Germinal center (tissue), 1 donor: Measurements from ENCODE around the gene TAF9.
"Not testable (repeated sequence)": the region's sequence is repeated elsewhere in the genome, so short reads cannot be mapped to it uniquely, and the experiment has no call there.

Source experiments
- DNase-seq: peaks from one replicate; pipeline ENCODE4 v3.0.0; 2012; ENCODE audit warnings: mixed read lengths, low spot score

The TAF9 gene

DNA sequence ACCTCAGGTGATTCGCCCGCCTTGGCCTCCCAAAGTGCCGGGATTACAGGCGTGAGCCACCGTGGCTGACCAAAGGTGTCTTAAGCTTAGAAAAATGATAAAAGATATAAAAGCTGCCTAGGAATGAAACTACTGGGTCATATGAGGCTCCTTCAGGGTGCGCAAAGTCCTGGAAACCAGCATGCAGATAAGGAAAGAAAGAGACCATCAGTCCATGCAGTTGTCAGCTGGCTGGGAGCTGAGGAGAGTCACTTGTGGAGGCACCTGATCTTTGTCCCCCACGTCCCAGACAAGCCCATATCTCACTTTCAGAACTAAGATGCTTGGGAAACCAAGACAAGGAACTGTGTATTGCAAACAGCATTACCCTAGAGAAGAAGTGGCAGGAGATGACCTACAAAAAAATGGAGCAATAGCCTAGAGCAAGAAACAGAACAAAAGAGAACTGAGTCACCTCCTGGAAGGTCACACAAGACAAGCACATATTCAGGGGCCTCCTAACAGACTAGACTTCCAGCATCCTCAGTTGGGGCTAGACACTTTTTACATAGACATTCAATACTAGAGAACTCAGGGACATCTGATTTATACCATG is 33.9 kb downstream of the TAF9 start:
- DNase-seq, result no peak

DNA sequence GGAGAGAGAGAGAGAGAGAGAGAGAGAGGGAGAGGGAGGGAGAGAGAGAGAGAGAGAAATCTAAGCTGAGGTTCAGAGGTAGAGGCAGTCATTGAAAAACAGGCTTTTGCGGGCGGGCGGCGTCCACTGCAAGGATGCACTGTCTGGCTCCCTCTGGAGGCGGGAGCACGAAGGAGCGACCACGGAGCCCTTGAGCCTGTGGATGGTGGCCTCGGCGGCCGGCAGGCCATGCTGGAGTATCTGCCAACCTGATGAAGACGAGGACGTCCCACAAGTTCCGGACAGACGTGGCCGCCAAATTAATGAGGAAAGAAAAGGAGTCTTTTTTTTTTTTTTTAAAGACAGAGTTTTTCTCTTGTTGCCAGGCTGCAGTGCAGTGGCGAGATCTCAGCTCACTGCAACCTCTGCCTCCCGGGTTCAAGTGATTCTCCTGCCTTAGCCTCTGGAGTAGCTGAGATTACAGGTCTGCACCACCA is 34.5 kb downstream of the TAF9 start:
- DNase-seq, result peak; percentile 69

DNA sequence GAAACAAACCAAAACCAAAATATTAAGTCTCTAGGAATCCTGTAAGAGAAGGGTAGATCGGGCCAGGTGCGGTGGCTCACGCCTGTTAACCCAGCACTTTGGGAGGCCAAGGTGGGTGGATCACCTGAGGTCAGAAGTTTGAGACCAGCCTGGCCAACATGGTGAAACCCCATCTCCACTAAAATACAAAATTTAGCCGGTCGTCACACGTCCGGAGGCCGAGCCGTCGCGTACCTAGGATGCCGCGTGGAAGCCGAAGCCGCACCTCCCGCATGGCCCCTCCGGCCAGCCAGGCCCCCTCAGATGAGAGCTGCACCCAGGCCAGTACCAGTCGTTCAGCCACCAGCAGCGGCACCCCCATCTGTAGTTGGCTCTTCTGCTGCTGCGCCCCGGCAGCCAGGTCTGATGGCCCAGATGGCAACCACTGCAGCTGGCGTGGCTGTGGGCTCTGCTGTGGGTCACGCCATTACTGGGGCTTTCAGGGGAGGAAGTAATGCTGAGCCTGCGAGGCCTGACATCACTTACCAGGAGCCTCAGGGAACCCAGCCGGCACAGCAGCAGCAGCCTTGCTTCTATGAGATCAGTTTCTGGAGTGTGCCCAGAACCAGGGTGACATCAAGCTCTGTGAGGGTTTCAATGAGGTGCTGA is 35.5 kb downstream of the TAF9 start:
- not testable (repeated sequence) for DNase-seq

DNA sequence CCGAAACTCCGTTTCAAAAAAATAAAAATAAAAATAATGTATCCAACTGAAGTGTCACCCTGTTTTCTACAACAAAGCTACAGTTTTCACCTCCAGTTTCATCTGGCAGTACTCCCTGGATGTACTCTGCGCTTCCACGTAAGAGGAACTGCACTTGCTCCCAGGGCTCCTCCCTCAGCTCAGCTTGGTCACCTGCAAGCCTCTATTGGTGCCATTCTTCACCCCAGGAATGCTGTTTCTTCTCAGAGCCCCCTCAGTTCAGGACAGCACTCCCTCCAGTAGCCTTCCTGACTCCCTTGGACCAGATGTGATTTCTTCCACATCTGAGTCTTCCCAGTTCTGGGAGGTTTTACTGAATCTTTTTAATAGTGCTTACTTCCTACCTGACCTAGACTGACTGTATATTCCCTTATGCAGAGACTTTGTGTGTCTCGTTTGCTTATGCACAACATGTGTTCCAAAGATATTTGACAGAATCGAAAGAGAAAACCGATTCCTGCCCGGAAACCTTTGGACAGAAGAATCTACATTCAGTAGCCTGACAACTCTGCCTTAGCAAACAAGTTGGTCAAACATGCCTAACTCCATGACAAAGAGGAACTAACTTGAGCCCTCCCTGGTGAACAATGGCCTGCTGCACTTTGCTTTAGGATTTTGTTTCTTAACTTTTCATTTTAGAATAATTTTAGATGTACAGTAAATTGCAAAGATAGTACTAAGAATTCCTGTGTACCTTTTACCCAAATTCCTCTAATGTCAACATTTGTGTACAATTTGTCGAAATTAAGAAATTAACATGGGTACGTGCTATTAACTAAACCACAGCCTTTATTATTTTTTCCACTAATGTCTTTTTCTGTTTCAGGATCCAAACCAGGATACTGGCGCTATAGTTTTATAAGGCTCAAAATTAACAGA is 37.5 kb downstream of the TAF9 start:
- peak; percentile 39 for DNase-seq

DNA sequence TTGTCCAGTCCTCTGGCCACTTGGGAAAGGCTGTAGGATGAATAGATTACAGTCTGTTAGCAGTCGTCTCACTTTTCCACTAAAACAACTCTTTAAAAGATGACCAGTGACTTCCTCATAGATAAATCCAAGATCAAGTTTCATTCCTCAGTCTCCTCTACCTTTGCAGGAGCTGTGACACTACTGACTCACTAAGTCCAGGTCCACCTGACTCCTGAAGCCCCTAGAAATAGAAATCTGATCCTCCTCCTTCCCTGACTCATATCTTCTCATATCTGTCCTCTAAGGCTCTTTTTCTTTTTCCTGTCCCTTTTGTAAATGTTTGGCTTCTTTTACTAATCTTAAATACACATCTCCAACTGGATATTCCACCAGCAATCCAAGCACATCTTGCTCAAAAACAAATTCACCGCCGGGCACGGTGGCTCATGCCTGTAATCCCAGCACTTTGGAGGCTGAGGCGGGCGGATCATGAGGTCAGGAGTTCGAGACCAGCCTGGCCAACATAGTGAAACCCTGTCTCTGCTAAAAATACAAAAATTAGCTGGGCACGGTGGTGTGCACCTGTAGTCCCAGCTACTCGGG is 39.3 kb downstream of the TAF9 start:
- no peak for DNase-seq

DNA sequence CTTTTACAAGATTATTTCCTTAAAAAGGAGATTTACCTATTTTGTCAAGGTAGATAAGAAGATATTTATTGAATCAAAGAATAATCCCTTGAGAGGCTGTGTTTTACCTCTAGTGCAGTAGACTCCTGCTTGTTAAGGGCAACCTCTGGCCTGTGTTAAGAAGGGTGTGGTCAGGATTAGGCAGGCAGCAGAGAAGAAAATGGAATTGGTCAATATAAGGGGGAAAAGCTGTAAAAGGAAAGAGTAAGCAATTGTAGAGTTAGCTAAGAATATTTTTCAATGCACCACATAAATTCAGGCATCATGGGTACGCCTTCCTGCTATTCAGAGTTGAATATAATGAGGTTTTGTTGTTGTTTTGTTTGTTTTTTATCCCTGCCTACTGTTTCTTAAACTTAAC is 43.0 kb downstream of the TAF9 start:
- no peak for DNase-seq

DNA sequence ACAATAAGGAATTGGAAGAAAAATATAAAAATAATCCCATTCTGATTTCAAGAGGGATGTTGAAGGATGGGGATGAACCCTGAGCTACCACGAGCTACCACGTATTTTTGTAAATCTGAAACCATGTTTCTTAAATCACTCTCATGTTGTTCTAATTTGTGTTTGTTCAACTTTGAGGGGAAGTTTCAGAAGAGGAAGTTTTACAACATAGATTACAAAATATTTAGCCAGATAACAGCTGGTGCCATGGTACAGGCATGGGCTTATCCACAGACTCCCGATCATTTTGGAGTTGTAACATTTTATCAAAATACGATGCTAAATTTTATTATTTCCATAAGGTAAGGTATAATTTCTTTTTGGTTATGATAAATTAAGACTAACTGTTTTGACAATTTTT is 51.9 kb downstream of the TAF9 start:
- DNase-seq, result no peak

DNA sequence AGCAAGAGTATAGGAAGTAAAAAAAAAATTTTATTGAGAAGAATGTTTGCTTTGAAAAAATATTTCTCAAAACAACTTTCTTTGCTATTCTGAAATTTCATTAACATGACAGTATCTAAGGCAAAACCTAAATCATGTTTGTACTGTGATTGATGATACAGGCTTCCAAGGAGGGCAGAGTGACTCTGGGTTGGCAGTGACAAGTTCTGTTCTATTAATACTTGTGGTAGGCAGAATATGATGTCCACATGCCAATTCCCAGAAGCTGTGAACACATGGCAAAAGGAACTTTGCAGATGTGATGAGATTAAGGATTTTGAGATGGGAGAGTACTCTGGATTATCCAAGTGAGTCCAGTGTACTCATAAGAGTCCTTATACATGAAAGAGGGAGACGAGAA is 53.3 kb downstream of the TAF9 start:
- no peak for DNase-seq
